GM10248 (cell line): ENCODE results near the gene RCOR1.

ENCODE experiments used
- CTCF ChIA-PET: fragments of 300-600 bp; sonication (Branson Sonifier 250); formaldehyde crosslinking; extraction: SDS; loops from one replicate; lab custom pipeline; 2021; ENCODE audit warnings: antibody characterized with exemption; lab: Yijun Ruan, JAX
- POLR2A ChIA-PET: fragments of 350-650 bp; sonication (Branson Sonifier 250); formaldehyde crosslinking; extraction: SDS; loops from one replicate; lab custom pipeline; 2020; ENCODE audit warnings: antibody characterized with exemption; lab: Yijun Ruan, JAX
- DNase-seq: peaks from one replicate; pipeline ENCODE4 v3.0.0; 2012; ENCODE audit errors: extremely low spot score
- CTCF ChIP-seq: IDR thresholded peaks from 2 replicates; pipeline ENCODE4 v1.5.1; 2012; ENCODE audit warnings: mild to moderate bottlenecking, low read depth; ENCODE audit errors: extremely low read depth, missing control alignments, control extremely low read depth

The RCOR1 gene

DNA sequence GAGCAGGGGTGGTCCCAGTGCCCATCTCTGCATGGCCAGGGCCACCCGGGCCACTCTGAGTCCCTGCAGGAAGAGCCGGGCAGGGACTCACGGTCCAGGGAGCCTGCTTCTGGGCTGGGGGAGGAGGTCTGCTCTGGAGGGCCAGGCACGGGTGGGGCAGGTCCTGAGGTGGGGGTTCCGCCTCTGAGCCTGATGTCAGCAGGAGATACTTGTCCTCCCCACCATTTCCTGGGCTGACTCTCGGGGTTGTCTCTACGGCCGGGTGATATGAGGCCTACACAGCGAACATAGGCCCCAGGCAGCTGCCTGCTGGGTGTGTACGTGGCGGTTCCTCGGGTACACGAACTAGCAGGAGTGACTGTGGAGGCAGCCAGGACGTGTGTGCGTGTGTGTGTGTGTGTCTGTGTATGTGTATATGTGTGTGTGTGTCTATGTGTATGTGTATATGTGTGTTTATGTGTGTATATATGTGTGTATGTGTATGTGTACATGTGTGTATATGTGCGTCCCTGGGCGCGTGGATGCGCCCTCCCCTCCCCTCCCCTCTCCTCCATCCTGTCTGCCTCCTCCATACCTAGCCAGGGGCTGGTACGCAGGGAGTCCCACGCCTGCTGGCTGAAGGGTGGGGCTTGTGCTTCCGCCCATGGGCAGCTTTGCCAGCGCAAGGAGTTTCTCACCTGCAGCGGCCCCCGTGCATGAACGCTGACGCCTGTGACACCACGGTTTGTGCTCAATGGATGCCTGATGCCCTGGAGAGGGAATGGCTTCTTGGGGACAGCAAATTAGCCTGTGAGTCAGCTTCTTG lies 154.4 kb downstream of the RCOR1 start:
- POLR2A ChIA-PET: no interaction called here
- TF ChIP-seq CTCF: no peak
- CTCF ChIA-PET: interaction anchor here (2.2 kb wide), 1 partner anchor 9 kb away, joined by 5 read pairs; no protein-coding TSS in a partner anchor
- no peak for DNase-seq

GRCh38 chr14:102748806-102749205 lies 156.4 kb downstream of the RCOR1 start:
- CTCF ChIA-PET: interaction anchor here (1.3 to 2.2 kb wide), 2 partner anchors 11 to 17 kb away, joined by 3 to 5 read pairs; no protein-coding TSS in a partner anchor

DNA sequence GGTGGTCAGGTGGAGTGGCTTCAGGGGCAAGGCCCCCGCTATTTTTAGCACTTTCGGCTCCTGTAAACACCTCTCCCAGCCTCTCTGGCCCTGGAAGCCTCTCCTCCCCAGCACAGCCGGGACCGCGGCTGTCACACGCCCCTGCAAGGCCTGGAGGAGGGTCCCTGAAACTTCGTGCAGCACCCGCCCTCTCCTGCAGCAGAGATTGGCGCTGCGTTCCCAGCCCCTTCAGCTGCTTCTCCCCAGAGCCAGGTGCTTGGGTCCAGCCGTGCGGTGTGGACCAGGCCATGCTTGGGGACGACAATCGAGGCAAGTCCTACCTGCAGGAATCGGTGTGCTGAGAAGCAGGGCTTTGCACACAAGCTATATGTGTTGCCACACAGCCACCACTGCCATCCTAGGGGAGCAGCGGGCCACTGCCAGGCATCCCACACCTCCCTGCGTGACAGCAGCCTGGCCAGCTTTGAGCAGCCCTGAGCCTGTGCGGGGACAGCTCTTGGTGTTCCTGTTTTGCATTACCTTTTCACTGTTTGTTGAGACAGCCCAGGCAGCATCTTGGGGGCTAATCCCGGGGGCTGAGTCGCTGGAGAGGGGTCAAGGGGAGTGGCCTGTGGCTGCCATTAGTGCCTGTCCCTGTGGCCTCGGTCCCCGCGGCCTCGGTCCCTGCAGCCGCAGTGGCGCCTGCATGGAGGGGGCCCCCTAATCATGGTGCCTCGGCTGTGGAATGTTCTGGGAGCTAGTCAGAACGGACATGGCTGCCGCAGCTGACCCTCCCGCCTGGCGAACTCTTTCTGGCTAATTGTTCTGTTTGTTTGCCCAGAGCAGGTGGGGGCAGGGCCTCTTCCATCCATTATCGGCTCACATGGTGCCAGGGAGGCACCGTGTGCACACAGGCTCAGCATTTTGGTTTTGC lies 157.2 kb downstream of the RCOR1 start:
- no peak for TF ChIP-seq CTCF
- ChIA-PET CTCF (interaction anchor here (1.1 to 1.3 kb wide), 2 partner anchors 18 to 36 kb away, joined by 3 read pairs; no protein-coding TSS in a partner anchor), POLR2A (no interaction called here)
- DNase-seq: no peak

More at GRCh38 chr14:102748806-102749205, 156.4 kb downstream of the RCOR1 start:
- POLR2A ChIA-PET: no interaction called here
- no peak for TF ChIP-seq CTCF
- no peak for DNase-seq

DNA sequence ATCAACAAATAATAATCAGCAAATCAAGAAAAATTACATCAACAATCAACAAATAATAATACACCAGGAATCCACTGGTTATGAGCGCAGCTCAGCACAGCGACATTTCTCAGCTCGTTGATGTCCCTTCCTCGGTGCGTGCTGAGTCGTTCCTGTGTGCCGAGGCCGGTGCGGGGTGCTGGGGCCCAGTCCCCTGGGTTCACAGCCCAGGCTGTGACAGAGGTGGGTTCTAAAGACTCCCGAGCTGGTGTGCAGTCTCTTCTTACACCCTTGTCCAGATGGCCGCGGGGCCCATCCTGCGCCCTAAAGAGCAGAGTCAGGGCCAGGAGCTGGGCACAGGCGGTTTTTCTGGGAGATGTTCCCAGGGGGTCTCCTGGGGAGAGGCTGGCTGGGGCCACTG lies 157.9 kb downstream of the RCOR1 start:
- ChIA-PET POLR2A (no interaction called here), CTCF (interaction anchor here (1.1 to 1.4 kb wide), 2 partner anchors 10 to 37 kb away, joined by 3 read pairs; no protein-coding TSS in a partner anchor)
- TF ChIP-seq CTCF: no peak
- DNase-seq: no peak

DNA sequence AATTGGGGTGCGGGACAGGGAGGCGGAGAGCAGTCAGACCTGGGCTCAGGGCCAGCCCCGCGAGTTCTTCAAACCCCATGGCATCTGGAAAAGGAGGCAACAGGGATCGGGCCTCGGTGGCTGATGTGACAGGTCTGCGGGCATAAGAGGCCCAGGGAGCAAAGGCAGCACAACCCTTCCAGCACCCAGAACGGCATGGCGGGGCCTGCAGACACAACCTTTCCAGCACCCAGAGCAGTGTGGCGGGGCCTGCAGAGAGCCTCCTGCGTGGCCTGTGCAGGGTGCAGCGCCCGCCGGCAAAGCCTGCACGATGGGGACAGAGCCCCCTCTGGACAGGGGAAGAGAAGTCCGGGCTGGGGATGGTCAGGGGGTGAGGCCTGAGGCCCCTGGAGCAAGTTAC lies 158.6 kb downstream of the RCOR1 start:
- CTCF ChIA-PET: interaction anchor here (1.1 to 1.4 kb wide), 2 partner anchors 11 to 37 kb away, joined by 3 read pairs; no protein-coding TSS in a partner anchor
- POLR2A ChIA-PET: no interaction called here
- TF ChIP-seq CTCF: no peak
- DNase-seq: no peak

GRCh38 chr14:102752239-102752847 lies 159.9 kb downstream of the RCOR1 start:
- CTCF ChIA-PET: no interaction called here
- POLR2A ChIA-PET: no interaction called here
- no peak for DNase-seq
- TF ChIP-seq CTCF: no peak
